GM19468 (cell line): Measurements from ENCODE around the gene NCAM2.

ENCODE experiments used
- ATAC-seq: cut with Tn5 transposase; IDR thresholded peaks from one replicate; pipeline ENCODE4 v1.9.1; 2021; ENCODE audit warnings: mild to moderate bottlenecking, moderate library complexity, moderate number of reproducible peaks; ENCODE audit not compliant: unreplicated experiment; ENCODE audit errors: extremely low read depth

The NCAM2 gene

GRCh38 chr21:21162786-21163185 lies 164.6 kb downstream of the NCAM2 start:
- no peak for ATAC-seq

- ATAC-seq, result no peak
Measured at GRCh38 chr21:21163904-21164303, 165.7 kb downstream of the NCAM2 start.

GRCh38 chr21:21165063-21165645 lies 166.9 kb downstream of the NCAM2 start:
- ATAC-seq, result no peak

- ATAC-seq, result no peak
Measured at GRCh38 chr21:21174676-21175075, 176.5 kb downstream of the NCAM2 start.

- no peak for ATAC-seq
Measured at GRCh38 chr21:21175798-21176334, 177.7 kb downstream of the NCAM2 start.

GRCh38 chr21:21177353-21177986 lies 179.3 kb downstream of the NCAM2 start:
- no peak for ATAC-seq

GRCh38 chr21:21179619-21180298 lies 181.6 kb downstream of the NCAM2 start:
- ATAC-seq, result no peak

GRCh38 chr21:21182401-21183010 lies 184.3 kb downstream of the NCAM2 start:
- no peak for ATAC-seq

GRCh38 chr21:21183092-21183491 lies 184.9 kb downstream of the NCAM2 start:
- no peak for ATAC-seq

GRCh38 chr21:21184771-21185528 lies 186.7 kb downstream of the NCAM2 start:
- ATAC-seq, result no peak

- no peak for ATAC-seq
Measured at GRCh38 chr21:21187579-21187978, 189.4 kb downstream of the NCAM2 start.

GRCh38 chr21:21188513-21189195 lies 190.4 kb downstream of the NCAM2 start:
- ATAC-seq, result no peak

GRCh38 chr21:21195417-21195943 lies 197.3 kb downstream of the NCAM2 start:
- no peak for ATAC-seq

GRCh38 chr21:21196087-21196486 lies 197.9 kb downstream of the NCAM2 start:
- no peak for ATAC-seq

- ATAC-seq, result no peak
Measured at GRCh38 chr21:21196848-21197247, 198.6 kb downstream of the NCAM2 start.

GRCh38 chr21:21199342-21200102 lies 201.3 kb downstream of the NCAM2 start:
- ATAC-seq, result no peak

- no peak for ATAC-seq
Measured at GRCh38 chr21:21200103-21200938, 202.1 kb downstream of the NCAM2 start.
